ENCODE data around the gene GPR171.

GRCh38 chr3:151165226-151165625 lies 37.8 kb downstream of the GPR171 start:
- TF ChIP-seq CTCF (IDR thresholded peaks at IDR 0.05; ENCODE audit: insufficient read depth, low read length, poor library complexity, severe bottlenecking) = no peak
- no peak for TF ChIP-seq EZH2phosphoT487 (conservative IDR thresholded peaks at IDR 0.05; ENCODE audit: low read length)
